Loucy (cell line): ENCODE results near the gene EML5.

Experiments used
- H2AFZ ChIP-seq: fragments of 200-600 bp; sonication (generic); 2 replicates; pipeline ENCODE4 v1.6.0; 2016; ENCODE audit warnings: antibody characterized with exemption, mild to moderate bottlenecking, low read length, moderate library complexity
- H3F3A ChIP-seq: fragments of 200-600 bp; 2 replicates; pipeline ENCODE4 v1.6.0; 2016; ENCODE audit warnings: antibody characterized with exemption, low read depth, mild to moderate bottlenecking
- H3K27me3 ChIP-seq: fragments of 200-600 bp; sonication (generic); 2 replicates; pipeline ENCODE4 v1.6.1; 2014; ENCODE audit warnings: low read length, mild to moderate bottlenecking; ENCODE audit not compliant: insufficient read depth, poor library complexity, severe bottlenecking
- H3K36me3 ChIP-seq: fragments of 200-600 bp; sonication (generic); 2 replicates; pipeline ENCODE4 v1.6.1; 2016; ENCODE audit warnings: low read length; ENCODE audit not compliant: insufficient read depth
- H3K4me1 ChIP-seq: fragments of 200-600 bp; sonication (generic); 2 replicates; pipeline ENCODE4 v1.5.1; 2014; ENCODE audit warnings: low read length, mild to moderate bottlenecking; ENCODE audit not compliant: insufficient read depth, poor library complexity, severe bottlenecking
- H3K4me2 ChIP-seq: fragments of 200-600 bp; sonication (generic); 2 replicates; pipeline ENCODE4 v1.6.0; 2014; ENCODE audit warnings: antibody characterized with exemption, low read length, low read depth, mild to moderate bottlenecking; ENCODE audit not compliant: poor library complexity, severe bottlenecking
- H3K4me3 ChIP-seq: fragments of 200-600 bp; sonication (generic); 2 replicates; pipeline ENCODE4 v1.5.1; 2014; ENCODE audit warnings: low read length, mild to moderate bottlenecking, mixed read lengths; ENCODE audit not compliant: poor library complexity, severe bottlenecking
- H3K79me2 ChIP-seq: fragments of 200-600 bp; sonication (generic); 2 replicates; pipeline ENCODE4 v1.6.1; 2014; ENCODE audit warnings: low read length; ENCODE audit not compliant: insufficient read depth
- H3K9ac ChIP-seq: fragments of 200-600 bp; sonication (generic); 2 replicates; pipeline ENCODE4 v1.6.0; 2014; ENCODE audit warnings: mild to moderate bottlenecking, low read depth, low read length, moderate library complexity; ENCODE audit not compliant: poor library complexity, severe bottlenecking
- H3K9me2 ChIP-seq: fragments of 200-600 bp; sonication (generic); replicated peaks from 2 replicates; pipeline ENCODE4 v1.6.1; 2016; ENCODE audit warnings: low read depth, low read length, mixed read lengths
- H3K9me3 ChIP-seq: fragments of 200-600 bp; sonication (generic); 2 replicates; pipeline ENCODE4 v1.6.1; 2014; ENCODE audit warnings: mild to moderate bottlenecking, antibody characterized with exemption, low read length, low read depth; ENCODE audit not compliant: insufficient read depth
- H4K20me1 ChIP-seq: fragments of 200-600 bp; sonication (generic); 2 replicates; pipeline ENCODE4 v1.6.0; 2014; ENCODE audit warnings: antibody characterized with exemption, low read length, mild to moderate bottlenecking; ENCODE audit not compliant: insufficient read depth, poor library complexity, severe bottlenecking
- CTCF ChIP-seq: fragments of 200-600 bp; sonication (generic); conservative IDR thresholded peaks from 2 replicates; pipeline ENCODE4 v1.5.1; 2014; ENCODE audit warnings: mild to moderate bottlenecking, antibody characterized with exemption, low read length
- EZH2phosphoT487 ChIP-seq: fragments of 200-600 bp; IDR thresholded peaks from 2 replicates; pipeline ENCODE4 v1.6.1; 2018; ENCODE audit warnings: antibody characterized with exemption, mild to moderate bottlenecking, moderate library complexity, borderline replicate concordance

EML5 gene

GRCh38 chr14:88588081-88588480, 204.7 kb downstream of the EML5 start:
- H3K79me2 ChIP-seq: no peaks in the 10 kb centered on the region
- no peaks in the 10 kb centered on the region for H3F3A ChIP-seq
- no peaks in the 10 kb centered on the region for H3K9me2 ChIP-seq
- no peak overlapping the region for H2AFZ ChIP-seq
- H3K9ac ChIP-seq: no peak overlapping the region
- peaks cover 34% of the 10 kb centered on the region for H3K36me3 ChIP-seq
- H3K4me3 ChIP-seq: no peak overlapping the region
- H3K4me1 ChIP-seq: no peaks in the 10 kb centered on the region
- H3K4me2 ChIP-seq: no peak overlapping the region
- TF ChIP-seq EZH2phosphoT487 (no peak), CTCF (no peak)
- peaks cover 4% of the 10 kb centered on the region for H4K20me1 ChIP-seq
- no peaks in the 10 kb centered on the region; the same call in 1 of the 2 replicates for H3K9me3 ChIP-seq
- H3K27me3 ChIP-seq: no peaks in the 10 kb centered on the region

GRCh38 chr14:88584451-88584850, 208.3 kb downstream of the EML5 start:
- H3K4me2 ChIP-seq: no peak overlapping the region
- no peak overlapping the region for H3K9ac ChIP-seq
- H3K9me3 ChIP-seq: no peaks in the 10 kb centered on the region; the same call in 1 of the 2 replicates
- no peak overlapping the region for H3K4me3 ChIP-seq
- no peak for TF ChIP-seq CTCF
- no peak for TF ChIP-seq EZH2phosphoT487
- H3K9me2 ChIP-seq: no peaks in the 10 kb centered on the region
- H3K27me3 ChIP-seq: no peaks in the 10 kb centered on the region
- peaks cover 4% of the 10 kb centered on the region for H4K20me1 ChIP-seq
- H3F3A ChIP-seq: no peaks in the 10 kb centered on the region
- H3K79me2 ChIP-seq: no peaks in the 10 kb centered on the region
- H3K36me3 ChIP-seq: peaks cover 39% of the 10 kb centered on the region
- no peaks in the 10 kb centered on the region for H3K4me1 ChIP-seq
- no peak overlapping the region for H2AFZ ChIP-seq

- H3K9ac ChIP-seq: no peak overlapping the region
- H2AFZ ChIP-seq: no peak overlapping the region
- H3F3A ChIP-seq: no peaks in the 10 kb centered on the region
- H3K79me2 ChIP-seq: no peaks in the 10 kb centered on the region
- H4K20me1 ChIP-seq: no peaks in the 10 kb centered on the region
- no peaks in the 10 kb centered on the region for H3K9me3 ChIP-seq
- no peak overlapping the region for H3K4me2 ChIP-seq
- H3K4me3 ChIP-seq: no peak overlapping the region
- TF ChIP-seq EZH2phosphoT487 (no peak), CTCF (no peak)
- H3K9me2 ChIP-seq: no peaks in the 10 kb centered on the region
- H3K36me3 ChIP-seq: peaks cover 80% of the 10 kb centered on the region; the same call in 1 of the 2 replicates
- no peaks in the 10 kb centered on the region for H3K4me1 ChIP-seq
- no peaks in the 10 kb centered on the region for H3K27me3 ChIP-seq
Measured at GRCh38 chr14:88576222-88576621, 216.5 kb downstream of the EML5 start.
